Measurements from ENCODE around the gene TERC. TPM values are rescaled to one million over a fixed set of nuclear protein-coding genes. Genes with fewer than 3 reads are reported as not detected.

The TERC gene
- total RNA-seq, 1 donor = 200 TPM

DNA sequence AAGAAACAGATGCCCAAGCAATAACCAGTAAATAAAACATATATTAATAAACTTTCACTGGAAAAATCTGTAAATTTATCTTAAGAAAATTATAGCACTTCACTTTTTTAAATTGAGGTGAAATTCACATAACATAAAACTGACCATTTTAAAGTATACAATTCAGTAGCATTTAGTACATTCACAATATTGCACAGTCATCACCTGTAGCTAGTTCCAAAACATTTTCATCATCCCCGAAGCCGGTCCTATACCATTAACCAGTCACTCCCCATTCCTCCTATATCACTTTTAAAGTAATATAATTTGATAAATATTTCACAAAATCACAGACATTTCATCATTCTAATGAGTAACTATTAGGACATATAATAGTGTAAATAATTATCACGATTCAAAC is 39.8 kb upstream of the TERC start:
- H3K79me2 ChIP-seq (ENCODE audit: insufficient read depth, low read length) = no peaks in the 10 kb centered on the region

DNA sequence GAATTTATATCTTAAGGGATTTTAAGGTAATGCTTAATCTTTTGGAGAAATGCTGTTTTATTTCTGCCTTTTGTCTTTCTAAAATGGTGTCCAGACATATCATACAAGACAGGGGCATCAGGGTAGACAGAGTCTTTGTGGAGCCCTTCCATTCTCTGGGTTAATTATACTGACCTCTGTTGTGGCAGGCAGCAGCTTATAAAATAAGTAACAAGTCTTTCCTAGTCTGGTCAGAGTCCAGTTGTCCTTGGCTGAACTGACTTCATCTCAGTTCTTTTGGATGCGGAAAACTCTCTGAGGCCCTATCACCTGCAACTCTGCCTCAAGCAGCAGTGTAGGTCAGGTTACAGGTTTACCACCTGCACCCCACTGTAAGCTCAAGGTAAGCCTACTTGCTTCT is 27.5 kb upstream of the TERC start:
- H3K4me2 ChIP-seq (ENCODE audit: insufficient read depth, low read length) = no peak overlapping the region
- no peak for DNase-seq (ENCODE audit: insufficient read length, low spot score, missing footprints)
- peaks cover 4% of the 10 kb centered on the region for H3K4me1 ChIP-seq (ENCODE audit: insufficient read depth, low read length)
- H3K36me3 ChIP-seq (ENCODE audit: insufficient read depth, low read length) = peaks cover 10% of the 10 kb centered on the region
- no peaks in the 10 kb centered on the region for H3K79me2 ChIP-seq (ENCODE audit: insufficient read depth, low read length)
- H3K4me3 ChIP-seq (ENCODE audit: insufficient read depth, low read length) = no peak overlapping the region
- H4K20me1 ChIP-seq (ENCODE audit: insufficient read depth, low read length) = no peaks in the 10 kb centered on the region
- TF ChIP-seq, protein P1, sequence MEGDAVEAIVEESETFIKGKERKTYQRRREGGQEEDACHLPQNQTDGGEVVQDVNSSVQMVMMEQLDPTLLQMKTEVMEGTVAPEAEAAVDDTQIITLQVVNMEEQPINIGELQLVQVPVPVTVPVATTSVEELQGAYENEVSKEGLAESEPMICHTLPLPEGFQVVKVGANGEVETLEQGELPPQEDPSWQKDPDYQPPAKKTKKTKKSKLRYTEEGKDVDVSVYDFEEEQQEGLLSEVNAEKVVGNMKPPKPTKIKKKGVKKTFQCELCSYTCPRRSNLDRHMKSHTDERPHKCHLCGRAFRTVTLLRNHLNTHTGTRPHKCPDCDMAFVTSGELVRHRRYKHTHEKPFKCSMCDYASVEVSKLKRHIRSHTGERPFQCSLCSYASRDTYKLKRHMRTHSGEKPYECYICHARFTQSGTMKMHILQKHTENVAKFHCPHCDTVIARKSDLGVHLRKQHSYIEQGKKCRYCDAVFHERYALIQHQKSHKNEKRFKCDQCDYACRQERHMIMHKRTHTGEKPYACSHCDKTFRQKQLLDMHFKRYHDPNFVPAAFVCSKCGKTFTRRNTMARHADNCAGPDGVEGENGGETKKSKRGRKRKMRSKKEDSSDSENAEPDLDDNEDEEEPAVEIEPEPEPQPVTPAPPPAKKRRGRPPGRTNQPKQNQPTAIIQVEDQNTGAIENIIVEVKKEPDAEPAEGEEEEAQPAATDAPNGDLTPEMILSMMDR (IDR thresholded peaks at IDR 0.05; ENCODE audit: extremely low read depth, low read depth, low read length) = no peak
- no peaks in the 10 kb centered on the region for H3K27me3 ChIP-seq (ENCODE audit: insufficient read depth, low read length)
- H2AFZ ChIP-seq (ENCODE audit: low read length) = no peak overlapping the region
- no peaks in the 10 kb centered on the region for H3K9me3 ChIP-seq (ENCODE audit: low read depth, low read length)
- no peak overlapping the region for H3K27ac ChIP-seq (ENCODE audit: low read depth, low read length)

More for the DNA sequence above, 39.8 kb upstream of the TERC start:
- Histone ChIP-seq H3K27ac (ENCODE audit: low read depth, low read length) (no peak overlapping the region), H3K4me1 (ENCODE audit: insufficient read depth, low read length) (no peaks in the 10 kb centered on the region), H3K4me3 (ENCODE audit: insufficient read depth, low read length) (no peak overlapping the region), H3K9me3 (ENCODE audit: low read depth, low read length) (no peaks in the 10 kb centered on the region), H3K36me3 (ENCODE audit: insufficient read depth, low read length) (no peaks in the 10 kb centered on the region), H3K4me2 (ENCODE audit: insufficient read depth, low read length) (no peak overlapping the region), H3K27me3 (ENCODE audit: insufficient read depth, low read length) (no peaks in the 10 kb centered on the region), H2AFZ (ENCODE audit: low read length) (no peak overlapping the region), H4K20me1 (ENCODE audit: insufficient read depth, low read length) (no peaks in the 10 kb centered on the region)
- no peak for DNase-seq (ENCODE audit: insufficient read length, low spot score, missing footprints)
- TF ChIP-seq, protein P1 (IDR thresholded peaks at IDR 0.05; ENCODE audit: extremely low read depth, low read depth, low read length) = no peak

DNA sequence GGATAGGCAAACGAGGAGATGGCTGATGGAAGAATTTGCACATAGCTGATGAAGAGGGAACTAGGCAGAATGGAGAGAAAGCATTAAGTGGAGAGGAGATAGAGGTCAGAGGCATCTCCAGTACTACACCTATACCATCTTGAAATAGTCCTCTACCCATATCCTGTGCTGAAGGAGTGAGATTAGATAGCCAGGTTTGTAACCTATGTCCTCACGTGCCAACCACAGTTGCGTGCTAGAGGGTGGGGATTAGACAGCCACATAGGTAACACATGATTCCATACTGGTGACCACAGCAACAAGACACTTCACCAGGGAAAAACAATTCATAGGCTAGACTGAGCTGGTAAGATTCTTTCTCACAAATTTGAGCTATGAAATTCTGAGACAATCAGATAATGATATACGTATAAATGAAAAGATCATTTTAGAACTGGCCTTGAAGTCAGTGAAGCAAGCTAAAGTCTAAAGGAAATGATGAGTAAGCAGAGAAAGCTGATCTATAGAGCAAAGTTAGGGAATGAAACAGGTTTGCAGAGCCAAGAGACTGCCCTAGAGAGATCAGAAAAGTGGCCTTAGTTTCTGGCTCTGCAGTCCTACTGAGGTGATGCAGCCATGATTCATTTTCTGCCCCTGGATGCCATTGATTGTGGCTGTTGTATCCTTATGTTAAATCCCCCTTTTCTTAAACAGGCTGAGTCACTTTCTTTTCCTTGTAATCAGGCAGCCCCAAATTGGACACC is 26.0 kb upstream of the TERC start:
- Histone ChIP-seq H2AFZ (ENCODE audit: low read length) (no peak overlapping the region), H3K9me3 (ENCODE audit: low read depth, low read length) (no peaks in the 10 kb centered on the region), H3K36me3 (ENCODE audit: insufficient read depth, low read length) (peaks cover 24% of the 10 kb centered on the region), H3K27me3 (ENCODE audit: insufficient read depth, low read length) (no peaks in the 10 kb centered on the region), H3K4me3 (ENCODE audit: insufficient read depth, low read length) (no peak overlapping the region), H4K20me1 (ENCODE audit: insufficient read depth, low read length) (no peaks in the 10 kb centered on the region), H3K4me2 (ENCODE audit: insufficient read depth, low read length) (no peak overlapping the region), H3K79me2 (ENCODE audit: insufficient read depth, low read length) (no peaks in the 10 kb centered on the region), H3K4me1 (ENCODE audit: insufficient read depth, low read length) (peaks cover 4% of the 10 kb centered on the region), H3K27ac (ENCODE audit: low read depth, low read length) (no peak overlapping the region)
- DNase-seq (ENCODE audit: insufficient read length, low spot score, missing footprints) = no peak
- TF ChIP-seq, protein P1 (IDR thresholded peaks at IDR 0.05; ENCODE audit: extremely low read depth, low read depth, low read length) = no peak

DNA sequence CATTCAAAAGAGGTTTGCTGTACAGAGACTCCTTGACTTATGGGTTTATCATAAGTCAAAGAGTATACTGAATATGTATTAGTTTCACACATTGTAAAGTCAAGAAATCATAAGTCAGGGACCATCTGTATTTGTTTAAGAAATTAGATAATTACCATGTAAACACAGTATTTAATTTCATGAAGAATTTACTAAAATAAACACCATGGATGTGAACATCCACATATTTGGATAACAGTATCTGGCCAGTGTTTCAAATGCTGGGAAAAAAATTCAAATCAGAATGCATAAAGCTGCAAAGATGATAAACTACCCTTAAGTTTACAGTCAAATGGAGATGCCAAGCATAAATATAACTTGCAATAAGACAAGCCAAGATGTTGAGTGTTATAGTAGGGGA is 25.4 kb upstream of the TERC start:
- peaks cover 4% of the 10 kb centered on the region for H3K4me1 ChIP-seq (ENCODE audit: insufficient read depth, low read length)
- no peaks in the 10 kb centered on the region for H3K79me2 ChIP-seq (ENCODE audit: insufficient read depth, low read length)
- H3K4me3 ChIP-seq (ENCODE audit: insufficient read depth, low read length) = no peak overlapping the region
- no peak overlapping the region for H3K4me2 ChIP-seq (ENCODE audit: insufficient read depth, low read length)
- no peaks in the 10 kb centered on the region for H4K20me1 ChIP-seq (ENCODE audit: insufficient read depth, low read length)
- no peak for DNase-seq (ENCODE audit: insufficient read length, low spot score, missing footprints)
- no peak overlapping the region for H3K27ac ChIP-seq (ENCODE audit: low read depth, low read length)
- H3K9me3 ChIP-seq (ENCODE audit: low read depth, low read length) = no peaks in the 10 kb centered on the region
- H3K27me3 ChIP-seq (ENCODE audit: insufficient read depth, low read length) = no peaks in the 10 kb centered on the region
- no peak overlapping the region for H2AFZ ChIP-seq (ENCODE audit: low read length)
- TF ChIP-seq, protein P1 (IDR thresholded peaks at IDR 0.05; ENCODE audit: extremely low read depth, low read depth, low read length) = no peak
- H3K36me3 ChIP-seq (ENCODE audit: insufficient read depth, low read length) = peaks cover 30% of the 10 kb centered on the region
